Hematopoietic multipotent progenitor cell treated with erythropoietin and hydrocortisone succinate and interleukin-3 and kit ligand, for 17 days (in vitro differentiated cells): ENCODE measurements around the gene MGLL.
A peak's percentile ranks its signal among the peaks of the same experiment; 100 is the strongest.
"Not testable (repeated sequence)": the region's sequence is repeated elsewhere in the genome, so short reads cannot be mapped to it uniquely, and the experiment has no call there.

Experiments
- DNase-seq: peaks from one replicate; pipeline ENCODE4 v3.0.0-alpha.2; 2015; ENCODE audit warnings: low spot score

MGLL gene

DNA sequence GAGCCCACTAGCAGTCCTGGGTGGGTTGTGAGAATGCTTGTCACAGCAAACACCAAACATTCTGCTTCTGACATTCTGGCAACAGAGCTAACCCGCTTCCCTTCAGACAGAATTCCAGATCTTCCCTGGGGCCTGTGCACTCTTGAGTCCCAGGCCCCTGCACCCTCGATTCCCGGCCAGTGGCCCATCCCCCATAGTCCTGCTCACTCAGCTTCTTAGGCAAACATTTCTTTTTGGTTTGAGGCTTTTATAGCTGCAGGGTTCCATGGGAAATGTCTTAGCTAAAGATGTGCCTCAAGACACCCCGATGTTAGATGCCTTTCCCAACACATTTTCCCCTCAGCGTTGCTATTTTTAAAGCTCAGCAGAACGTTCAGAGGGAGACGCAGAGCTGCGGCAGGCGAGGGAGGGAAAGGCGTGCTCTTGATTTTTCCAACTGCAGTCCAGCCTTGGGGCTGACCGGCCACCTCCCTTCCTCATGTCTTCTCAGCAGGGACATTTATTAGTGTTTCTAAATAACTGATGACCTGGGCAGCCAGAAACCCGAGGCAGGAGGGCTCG lies 114.4 kb downstream of the MGLL start:
- no peak for DNase-seq

DNA sequence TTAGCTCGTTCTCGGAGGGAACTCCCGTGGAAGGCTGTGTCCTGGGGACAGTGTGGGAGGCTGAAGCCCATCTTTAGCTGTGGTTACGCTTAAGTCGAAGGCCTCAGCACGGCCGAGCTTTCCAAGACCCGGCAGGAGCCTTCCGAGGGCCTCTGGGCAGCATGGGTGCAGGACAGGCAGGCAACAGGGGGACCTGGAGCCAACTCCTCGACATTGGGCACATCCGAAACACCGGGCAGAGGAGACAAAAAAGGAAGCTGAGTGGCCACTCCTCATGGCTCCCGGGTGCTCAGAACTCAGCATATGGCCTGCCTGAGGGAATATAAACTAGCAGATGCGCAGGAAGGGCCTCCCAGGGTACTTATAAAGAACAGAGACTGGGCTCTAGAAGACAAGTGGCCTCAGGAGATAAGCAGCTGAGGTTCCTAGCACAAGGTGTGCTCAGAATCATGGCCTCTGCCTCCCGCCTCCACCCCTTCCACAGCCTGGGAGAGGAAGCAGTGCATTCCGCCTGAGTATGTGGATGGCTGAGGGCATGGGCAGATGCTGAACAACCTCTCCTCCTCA lies 115.4 kb downstream of the MGLL start:
- DNase-seq, result no peak

DNA sequence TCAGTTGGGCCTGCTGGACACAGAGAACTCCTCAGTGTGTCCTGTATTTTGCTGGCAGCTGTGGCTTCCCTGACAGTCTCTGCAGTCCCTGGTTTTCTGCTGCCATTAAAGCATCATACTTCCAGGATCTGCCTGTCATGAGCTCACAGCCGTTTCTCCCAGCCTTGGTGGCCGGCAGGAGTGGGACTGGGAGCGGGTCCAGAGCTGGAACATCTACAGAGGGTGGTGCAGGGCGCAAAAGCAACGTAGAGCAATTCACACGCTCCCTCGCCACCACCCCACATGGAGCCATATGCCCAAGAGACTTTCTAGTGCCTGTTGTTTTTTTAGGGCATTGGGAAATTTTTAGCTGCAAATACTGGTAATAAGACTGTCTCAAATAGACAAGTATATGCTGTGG lies 116.0 kb downstream of the MGLL start:
- DNase-seq, result no peak

DNA sequence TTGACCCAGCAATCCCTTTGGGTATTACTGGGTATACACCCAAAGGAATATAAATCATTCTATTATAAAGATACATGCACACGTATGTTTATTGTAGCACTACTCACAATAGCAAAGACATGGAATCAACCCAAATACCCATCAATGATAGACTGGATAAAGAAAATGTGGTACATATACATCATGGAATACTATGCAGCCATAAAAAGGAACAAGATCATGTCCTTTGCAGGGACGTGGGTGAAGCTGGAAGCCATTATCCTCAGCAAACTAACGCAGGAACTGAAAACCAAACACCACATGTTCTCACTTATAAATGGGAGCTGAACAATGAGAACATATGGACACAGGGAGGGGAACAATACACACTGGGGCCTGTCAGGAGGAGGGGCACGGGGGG lies 117.5 kb downstream of the MGLL start:
- not testable (repeated sequence) for DNase-seq

DNA sequence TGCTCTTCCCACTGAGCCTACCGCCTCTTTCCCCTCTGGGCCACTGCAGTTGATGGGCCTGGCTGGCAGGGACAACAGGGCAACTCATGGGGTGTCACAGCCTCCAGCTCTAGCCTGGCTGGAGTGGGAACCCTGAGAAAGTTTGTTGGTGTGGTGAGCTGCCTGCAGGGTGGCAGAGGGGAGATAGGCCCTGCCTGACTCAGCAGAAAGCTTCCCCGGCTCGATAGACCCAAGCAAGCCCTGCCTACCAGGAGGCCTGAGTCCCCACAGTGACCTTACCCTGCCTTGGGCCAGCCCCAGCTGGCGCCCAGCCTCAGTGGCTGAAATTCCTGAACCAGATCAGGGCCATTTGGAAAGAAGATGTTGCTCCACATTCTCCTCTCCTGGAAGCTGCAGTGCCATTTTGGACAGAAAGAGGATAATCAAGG lies 120.2 kb downstream of the MGLL start:
- DNase-seq, result peak; percentile 89

DNA sequence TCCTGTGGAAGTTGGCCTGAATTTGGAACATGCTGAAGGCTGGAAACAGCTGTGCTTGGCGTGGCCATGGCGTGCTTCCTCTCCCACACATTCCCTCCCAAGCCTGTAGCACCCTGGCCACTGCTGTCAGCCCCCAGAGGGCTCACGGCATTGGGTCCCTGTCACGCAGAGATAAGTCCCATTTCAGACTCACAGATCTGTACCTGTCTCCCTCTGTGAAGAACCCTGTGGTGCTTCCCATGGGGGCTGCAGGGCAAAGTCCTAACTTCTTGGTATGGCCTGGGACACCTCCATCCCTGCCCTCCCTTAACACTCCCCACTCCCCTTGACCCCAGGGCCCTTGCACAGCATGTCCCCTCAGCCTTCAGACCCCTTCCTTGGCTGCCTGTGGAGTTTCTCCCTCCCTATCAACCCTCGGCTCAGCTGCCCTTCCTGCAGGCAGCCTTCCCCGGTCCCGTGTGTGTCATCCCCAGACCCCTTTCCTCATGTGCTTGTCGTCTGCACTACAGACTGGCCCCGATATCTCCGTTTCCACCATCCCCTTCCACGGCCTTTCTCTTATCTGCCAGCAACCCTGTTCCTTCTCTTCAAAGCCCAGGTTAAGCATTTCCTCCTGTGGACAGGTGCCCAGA lies 120.9 kb downstream of the MGLL start:
- peak; percentile 53 for DNase-seq

DNA sequence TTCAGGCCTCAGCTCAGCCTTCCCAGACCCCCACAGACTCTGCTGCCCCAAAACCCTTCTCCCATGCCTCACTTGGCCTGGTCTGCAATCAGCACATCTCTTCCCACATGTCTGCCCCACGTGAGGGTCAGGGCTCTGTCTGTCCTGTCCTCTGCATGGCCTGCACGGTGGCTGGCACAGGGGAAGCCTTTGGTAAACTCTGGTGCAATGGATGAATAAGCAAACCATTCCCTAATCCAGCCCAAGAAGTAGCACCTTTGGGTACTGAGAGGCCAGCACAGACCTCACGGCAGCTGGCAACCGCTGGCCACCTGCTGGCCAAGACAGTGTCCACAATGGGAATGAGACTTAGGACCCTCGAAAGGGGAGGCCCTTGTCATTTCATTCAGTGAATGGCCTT lies 121.9 kb downstream of the MGLL start:
- no peak for DNase-seq

DNA sequence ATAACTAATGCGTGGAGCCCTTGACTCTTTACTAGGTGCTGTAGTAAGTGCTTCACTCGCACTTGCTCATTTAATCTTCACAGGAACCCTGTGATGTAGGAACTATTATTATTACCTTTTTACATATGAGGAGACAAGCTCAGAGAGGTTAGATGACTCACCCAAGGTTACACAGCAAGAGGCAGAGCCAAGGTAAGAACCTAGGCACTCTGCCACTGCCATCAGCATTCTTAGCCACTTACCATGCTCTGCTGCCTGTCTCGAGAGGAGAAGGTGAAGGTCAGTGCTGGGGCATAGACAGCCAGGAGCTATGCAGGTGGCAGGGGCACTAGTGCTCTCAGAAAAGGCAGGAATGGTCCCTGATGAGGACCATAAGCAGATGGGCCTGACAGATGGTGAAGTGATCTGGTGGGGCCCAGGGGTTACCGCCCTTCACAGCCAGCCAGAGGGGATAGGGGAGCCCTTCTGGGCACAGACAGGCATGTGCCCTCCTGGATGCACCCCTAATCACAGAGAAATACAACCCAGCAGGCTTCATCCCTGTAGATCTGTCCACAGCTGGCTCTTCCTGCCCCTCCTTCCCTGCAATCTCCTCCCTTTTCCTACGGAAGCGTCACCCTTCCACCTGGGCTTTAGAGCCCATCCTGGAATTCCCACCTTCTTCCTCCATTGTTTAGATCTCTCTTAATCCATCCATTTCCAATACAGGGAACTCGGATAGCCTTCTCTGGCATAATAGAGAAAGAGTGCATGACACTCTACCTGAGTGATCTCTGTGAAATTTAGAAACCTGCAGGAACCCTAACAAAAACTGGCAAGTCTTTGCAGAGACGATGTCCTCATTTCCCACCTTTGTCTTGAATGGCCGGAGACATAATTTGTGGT lies 122.7 kb downstream of the MGLL start:
- DNase-seq, result peak; percentile 41

DNA sequence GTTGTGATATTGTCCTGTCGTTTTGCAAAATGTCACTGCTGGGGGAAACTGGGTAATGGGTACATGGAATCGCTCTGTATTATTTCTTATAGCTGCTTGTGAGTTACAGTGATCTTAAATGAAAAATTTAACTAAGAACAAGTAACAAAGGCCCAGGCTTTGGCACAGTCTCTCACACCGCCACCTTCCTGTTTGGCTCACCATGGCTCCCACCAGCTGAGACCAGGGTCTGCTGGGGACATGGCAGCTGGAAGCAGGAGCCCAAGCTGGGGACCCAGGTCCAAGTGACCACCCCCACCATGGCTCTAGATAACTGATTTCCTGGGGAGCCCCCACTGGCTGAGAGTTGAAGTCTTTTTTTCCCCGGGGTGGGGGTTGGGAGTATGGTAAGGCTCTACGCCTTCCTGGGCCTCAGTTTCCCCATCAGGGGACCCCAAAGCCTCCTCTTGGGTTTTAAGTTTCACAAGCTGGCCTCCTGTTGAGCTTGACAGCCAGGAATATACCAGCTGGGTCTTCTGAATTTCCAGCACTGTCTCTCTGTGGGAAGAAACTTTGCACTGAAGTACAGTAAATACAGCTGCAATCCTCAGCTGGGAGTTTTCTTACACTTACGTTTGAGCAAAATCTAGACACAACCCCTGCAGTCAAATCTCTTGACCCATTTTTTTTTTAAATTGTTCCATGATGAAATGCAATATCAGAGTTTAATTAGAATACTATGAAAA lies 123.5 kb downstream of the MGLL start:
- no peak for DNase-seq

DNA sequence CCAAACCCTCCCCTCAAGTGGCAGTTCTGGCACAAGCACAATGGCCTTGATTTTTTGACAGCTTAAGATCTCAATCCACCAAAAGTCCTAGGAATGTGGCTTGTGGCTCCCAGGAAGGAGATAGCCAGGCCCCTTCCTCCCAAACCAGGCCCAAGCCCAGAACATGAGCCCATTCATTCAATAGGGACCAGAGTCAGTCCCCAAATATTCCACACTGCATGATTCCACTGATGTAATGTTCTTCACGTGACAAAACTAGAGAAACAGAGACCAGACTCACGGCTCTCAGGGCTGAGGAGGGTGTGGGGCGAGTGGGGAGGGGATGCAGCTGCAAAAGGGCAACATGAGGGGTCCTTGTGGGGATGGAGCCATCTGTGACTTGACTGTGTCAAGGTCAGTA lies 124.0 kb downstream of the MGLL start:
- no peak for DNase-seq

DNA sequence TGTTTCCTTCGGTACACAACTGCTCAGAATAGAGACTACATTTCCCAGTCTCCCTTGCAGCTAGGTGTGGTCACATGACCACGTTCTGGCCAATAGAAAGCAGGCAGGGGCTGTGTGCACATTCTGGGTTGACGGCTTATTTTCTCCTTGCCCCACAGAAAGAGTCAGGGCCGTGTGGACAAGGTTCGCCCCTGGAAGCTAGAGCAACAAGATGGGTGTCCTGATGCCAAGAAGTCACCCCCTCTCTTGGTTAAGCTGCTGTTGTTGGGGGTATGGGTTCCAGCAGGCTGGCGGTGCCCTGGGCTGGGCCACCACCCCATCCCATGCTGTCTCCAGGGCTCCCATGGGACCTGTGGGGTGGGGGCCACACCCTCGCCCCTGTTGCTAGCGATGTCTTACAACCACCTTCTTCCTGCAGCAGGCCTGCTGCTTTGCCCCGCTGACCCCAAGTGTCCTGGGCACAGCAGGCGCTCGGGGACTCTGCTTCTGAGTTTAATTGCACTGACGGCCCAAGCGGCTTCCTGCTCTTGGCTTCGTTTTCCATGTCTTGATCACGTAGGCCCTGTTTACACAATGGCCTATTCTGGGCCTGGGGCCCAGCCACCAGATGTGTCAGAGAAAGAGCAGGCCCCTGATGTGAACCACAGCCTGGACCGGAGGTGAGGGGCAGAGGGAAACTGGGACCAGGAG lies 124.6 kb downstream of the MGLL start:
- DNase-seq, result peak; percentile 81

DNA sequence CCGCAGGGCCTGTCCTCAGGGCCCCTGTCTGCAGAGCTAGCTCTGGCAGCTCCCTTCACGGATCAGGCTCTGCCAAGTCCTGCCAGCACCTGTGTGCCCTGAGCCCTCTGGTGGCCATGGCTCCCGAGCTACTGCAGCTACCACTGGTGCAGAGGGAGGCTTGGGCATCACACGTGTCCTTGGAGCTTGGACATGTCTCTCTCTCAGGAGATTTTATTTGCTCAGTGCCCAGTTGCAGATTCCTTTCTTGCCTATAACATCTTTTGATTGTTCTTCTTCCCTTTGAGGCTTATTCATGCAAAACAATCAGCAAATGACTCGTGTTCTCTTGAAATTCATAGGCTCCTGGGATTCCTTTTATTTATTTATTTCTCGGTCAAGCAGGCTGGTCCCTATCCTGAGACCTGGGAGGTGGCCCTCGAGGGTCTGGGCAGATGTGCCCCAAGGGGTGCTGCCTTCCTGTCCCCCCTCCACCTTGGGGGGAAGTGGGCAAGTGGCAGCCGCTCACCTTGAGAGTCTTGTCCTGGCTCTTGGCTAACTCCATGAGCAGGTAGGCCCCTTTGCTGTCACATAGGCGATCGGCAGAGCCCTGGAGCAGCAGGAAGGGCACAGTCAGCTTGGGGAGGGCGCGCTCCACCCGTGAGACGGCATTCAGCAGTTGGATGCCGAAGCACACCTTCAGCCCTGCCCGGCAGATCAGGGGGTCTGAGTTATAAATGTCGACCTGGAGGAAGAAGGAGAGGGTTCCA lies 127.7 kb downstream of the MGLL start:
- peak; percentile 59 for DNase-seq

DNA sequence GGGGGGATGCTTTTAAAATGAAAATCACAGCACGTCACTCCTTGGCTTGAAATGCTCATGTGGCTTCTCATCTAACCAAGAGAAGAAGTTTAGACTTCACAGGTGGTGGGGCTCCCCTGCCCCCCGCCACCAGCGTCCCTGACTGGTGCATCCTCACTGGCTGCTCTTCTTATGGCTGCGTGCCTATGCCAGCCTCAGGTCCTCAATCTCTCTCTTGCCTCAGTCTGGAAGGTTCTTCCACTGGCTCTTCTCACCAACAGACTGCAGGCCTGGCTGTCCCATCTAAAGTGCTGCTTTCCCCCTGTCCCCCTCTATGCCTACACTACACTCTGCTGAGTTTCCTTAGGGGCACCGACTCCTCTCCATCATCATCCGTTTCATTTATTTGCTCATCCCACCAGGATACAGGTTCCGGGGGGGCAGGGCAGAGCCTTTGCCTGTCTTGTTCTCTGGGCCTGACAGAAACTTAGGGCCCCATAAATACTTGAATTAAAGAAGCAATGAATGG lies 128.9 kb downstream of the MGLL start:
- DNase-seq, result no peak

DNA sequence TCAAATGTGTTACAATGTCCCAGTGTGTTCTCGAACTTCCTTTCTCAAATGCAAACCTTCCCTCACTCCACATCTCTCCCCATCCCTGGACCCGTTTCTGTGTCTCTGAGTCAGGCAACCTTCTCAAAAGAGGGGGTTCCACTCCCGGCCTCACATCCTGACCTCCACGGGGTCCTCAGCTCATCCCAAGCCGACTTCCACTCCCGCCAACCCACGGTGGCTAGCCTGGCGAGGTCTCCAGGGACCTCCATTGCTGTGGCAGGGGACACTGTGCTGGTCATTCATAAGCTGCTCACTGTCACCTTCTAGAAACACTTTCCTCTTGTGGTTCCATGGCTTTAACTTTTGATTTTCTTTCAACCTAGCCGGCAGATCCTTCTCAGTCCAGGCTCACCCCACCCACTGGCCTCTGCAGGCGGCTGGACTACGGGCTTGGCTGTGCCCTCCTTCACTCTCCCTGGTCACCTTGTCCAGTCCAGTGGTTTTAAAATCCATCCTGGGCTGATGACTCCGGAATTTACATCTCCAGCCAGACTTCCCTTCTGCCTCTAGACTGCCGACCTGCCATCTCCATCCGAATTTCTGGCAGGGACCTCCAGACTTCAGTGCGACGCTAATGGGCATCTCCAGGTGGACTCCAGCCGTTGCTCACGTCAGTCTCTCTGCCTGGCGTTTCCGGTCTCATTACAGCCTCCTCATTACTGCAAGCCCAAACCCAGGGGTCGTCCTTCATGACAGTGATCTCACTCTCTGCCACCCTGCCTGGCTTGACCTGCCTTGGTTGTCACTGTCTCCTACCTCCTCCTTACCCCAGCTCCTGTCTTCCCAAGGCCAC lies 129.6 kb downstream of the MGLL start:
- no peak for DNase-seq

DNA sequence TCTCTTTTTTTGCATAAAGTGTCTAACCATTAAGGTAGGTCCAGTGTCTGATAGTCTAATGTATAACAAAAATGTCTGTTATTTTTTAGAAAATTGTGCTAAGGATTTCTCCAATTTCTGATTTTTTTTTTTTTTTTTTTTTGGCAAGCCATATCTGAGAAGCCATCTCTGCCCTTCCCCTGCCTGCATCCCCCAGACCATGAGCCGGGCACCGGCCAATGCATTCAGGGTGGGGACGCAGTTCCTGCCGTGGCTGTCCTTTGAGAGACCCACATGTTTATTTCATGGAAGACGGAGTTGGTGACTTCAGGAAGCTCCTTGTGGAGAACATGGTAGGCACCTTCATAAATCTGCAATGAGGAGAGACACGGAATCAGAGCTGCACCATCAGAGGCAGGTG lies 130.3 kb downstream of the MGLL start:
- no peak for DNase-seq

DNA sequence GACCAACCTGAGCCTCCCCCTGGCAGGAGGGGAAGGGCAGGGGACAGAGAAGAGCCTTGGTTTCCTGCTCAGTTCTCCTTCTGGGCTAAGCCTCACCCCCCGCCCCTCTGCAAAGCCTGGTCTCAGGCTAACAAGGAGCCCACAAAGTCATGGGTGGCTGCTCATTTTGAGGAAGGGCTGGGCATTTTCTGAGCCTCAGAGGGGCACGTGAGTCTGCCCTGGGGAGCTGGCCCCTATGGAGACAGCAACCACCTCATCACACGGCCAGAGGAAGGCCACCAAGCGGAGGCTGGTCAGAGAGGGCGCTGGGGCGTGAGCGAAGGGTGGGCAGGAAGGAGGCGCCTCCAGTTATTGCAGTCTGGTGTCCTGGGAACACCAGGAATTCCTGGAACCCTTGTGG lies 130.8 kb downstream of the MGLL start:
- no peak for DNase-seq

DNA sequence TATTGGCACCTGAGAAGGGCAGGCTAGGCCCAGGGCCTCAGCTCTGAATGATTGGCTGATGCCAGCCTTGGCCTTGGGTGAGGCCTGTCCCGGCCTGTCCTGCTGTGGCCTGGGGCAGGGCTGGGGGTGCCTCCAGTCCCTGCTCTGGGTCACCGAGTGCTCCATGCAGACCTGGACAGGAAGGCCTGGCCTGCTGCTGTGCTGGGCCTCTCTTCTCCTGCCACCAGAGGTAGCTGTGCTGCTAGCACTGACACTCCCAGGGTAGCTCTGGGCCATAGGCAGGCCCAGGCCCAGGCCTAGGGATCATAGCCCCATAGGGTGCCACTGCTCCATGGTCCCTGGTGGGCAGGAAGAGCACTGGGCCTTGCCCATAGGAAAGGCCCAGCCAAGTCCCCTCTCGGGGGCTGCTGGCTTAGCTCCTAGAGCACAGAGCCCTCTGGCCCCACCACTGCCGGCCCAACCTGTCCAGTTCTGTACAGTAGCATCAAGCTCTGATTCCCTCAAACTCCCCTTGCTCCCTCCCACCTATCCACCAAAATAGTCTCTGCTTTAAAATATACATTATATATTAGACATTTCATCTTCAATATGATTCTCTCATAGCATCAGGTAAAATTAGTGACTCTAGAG lies 131.4 kb downstream of the MGLL start:
- DNase-seq, result peak; percentile 56

DNA sequence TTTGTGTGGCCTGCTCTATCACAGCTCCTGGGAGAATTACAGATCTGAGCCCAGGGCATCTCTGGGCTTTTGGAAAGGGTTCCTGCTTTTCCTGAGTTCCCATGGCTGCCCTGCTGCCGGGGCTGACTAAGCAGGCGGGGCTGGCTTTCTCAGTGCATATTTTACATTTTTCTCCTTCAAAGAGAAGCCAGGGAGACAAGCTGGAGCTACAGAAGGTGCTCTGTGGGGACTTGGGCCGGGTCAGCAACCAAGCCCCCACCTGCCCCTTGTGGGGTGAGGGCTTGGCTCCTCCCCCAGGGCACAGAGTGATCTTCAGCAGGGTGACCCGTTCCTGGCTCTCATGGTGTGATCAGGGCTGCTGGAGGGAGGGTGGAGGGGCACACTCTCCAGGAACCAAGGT lies 132.2 kb downstream of the MGLL start:
- DNase-seq, result no peak

DNA sequence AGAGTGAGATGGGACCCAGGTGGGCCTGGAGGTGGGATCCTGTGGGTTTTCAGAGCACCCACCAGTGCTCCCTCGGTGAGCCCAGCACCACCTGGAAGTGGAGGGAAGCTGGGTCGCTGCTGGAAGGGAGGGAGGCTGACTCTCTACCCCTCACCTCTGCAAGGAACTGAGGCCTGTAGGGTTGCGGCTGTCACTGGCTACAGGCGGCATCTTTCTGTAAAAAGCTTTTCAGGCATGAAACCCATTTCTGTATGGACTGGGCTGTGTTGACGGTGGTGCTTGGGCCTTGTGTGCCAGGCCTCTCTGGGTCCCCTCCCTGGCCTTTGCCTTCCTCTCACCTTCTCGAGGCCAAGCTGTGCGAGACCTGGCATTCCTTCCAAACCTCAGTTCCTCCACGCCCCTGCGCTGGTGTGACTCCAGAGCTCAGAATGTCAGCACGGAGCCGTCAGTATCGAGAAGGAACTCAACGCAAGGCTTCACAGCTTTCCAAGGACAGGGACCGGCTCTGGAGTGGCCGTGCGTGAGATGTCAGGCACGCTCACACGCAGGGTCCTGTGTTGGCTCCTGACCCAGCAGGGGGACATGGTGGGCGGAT lies 133.0 kb downstream of the MGLL start:
- no peak for DNase-seq
